ENCODE data around the gene HSD17B14. TPM values are rescaled to one million over a fixed set of nuclear protein-coding genes. Genes with fewer than 3 reads are reported as not detected.

The HSD17B14 gene
- total and polyA plus RNA-seq, 2 donors (not counting 1 experiment from before 2014, with no cell fraction given) = 4.5 to 11.1 TPM

GRCh38 chr19:48804496-48804895 is 31.8 kb downstream of the HSD17B14 start:
- Histone ChIP-seq H4K20me1 (ENCODE audit: control insufficient read depth, extremely low read depth, insufficient read depth, low read length) (no peaks in the 10 kb centered on the region), H3K4me1 (ENCODE audit: control insufficient read depth, extremely low read depth, insufficient read depth, low read length) (no peaks in the 10 kb centered on the region), H3K9me3 (ENCODE audit: control insufficient read depth, insufficient read depth, low read depth, low read length) (no peaks in the 10 kb centered on the region), H3K79me2 (ENCODE audit: control insufficient read depth, insufficient read depth, low read length) (no peaks in the 10 kb centered on the region), H3K9ac (ENCODE audit: insufficient read depth, low read length) (no peak overlapping the region), H3K4me2 (ENCODE audit: extremely low read depth, insufficient read depth, low read length) (no peak overlapping the region), H3K27me3 (ENCODE audit: control insufficient read depth, insufficient read depth, low read length) (no peaks in the 10 kb centered on the region), H2AFZ (ENCODE audit: low read length) (no peak overlapping the region), H3K27ac (ENCODE audit: insufficient read depth, low read length) (no peak overlapping the region), H3K4me3 (replicated peaks in 1 of 4; ENCODE audit: control extremely low read depth in 1 of 4, insufficient read depth in 1 of 4, low read depth in 3 of 4, low read length in 4 of 4) (no peak overlapping the region), H3K36me3 (ENCODE audit: control insufficient read depth, insufficient read depth, low read length) (peaks cover 2% of the 10 kb centered on the region)
- TF ChIP-seq EZH2 (IDR thresholded peaks at IDR 0.05; ENCODE audit: low read length, missing control alignments) = no peak
- TF ChIP-seq, protein P1, sequence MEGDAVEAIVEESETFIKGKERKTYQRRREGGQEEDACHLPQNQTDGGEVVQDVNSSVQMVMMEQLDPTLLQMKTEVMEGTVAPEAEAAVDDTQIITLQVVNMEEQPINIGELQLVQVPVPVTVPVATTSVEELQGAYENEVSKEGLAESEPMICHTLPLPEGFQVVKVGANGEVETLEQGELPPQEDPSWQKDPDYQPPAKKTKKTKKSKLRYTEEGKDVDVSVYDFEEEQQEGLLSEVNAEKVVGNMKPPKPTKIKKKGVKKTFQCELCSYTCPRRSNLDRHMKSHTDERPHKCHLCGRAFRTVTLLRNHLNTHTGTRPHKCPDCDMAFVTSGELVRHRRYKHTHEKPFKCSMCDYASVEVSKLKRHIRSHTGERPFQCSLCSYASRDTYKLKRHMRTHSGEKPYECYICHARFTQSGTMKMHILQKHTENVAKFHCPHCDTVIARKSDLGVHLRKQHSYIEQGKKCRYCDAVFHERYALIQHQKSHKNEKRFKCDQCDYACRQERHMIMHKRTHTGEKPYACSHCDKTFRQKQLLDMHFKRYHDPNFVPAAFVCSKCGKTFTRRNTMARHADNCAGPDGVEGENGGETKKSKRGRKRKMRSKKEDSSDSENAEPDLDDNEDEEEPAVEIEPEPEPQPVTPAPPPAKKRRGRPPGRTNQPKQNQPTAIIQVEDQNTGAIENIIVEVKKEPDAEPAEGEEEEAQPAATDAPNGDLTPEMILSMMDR (conservative IDR thresholded peaks at IDR 0.05 in 1 of 2, IDR thresholded peaks at IDR 0.05 in 1 of 2; ENCODE audit: low read depth in 1 of 2, low read length in 2 of 2) = no peak
- DNase-seq (ENCODE audit: low read depth in 2 of 2) = no peak

DNA sequence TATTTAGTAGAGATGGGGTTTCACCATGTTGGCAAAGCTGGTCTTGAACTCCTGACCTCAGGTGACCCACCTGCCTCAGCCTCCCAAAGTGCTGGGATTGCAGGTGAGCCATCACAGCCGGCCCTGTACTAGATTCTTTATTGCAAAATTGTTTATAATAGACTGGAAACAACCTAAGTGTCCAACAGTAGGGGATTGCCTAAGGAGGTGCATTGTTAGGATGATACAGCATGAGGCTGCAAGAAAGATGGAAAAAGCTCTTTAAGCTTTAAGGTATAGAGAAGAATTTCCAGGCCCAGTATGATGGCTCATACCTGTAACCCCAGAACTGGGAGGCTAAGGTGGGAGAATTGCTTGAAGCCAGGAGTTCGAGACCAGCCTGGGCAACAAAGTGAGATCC is 33.7 kb downstream of the HSD17B14 start:
- Histone ChIP-seq H3K79me2 (ENCODE audit: control insufficient read depth, insufficient read depth, low read length) (no peaks in the 10 kb centered on the region), H2AFZ (ENCODE audit: low read length) (no peak overlapping the region), H3K4me1 (ENCODE audit: control insufficient read depth, extremely low read depth, insufficient read depth, low read length) (no peaks in the 10 kb centered on the region), H3K4me2 (ENCODE audit: extremely low read depth, insufficient read depth, low read length) (no peak overlapping the region), H3K9ac (ENCODE audit: insufficient read depth, low read length) (no peak overlapping the region), H3K27ac (ENCODE audit: insufficient read depth, low read length) (no peak overlapping the region), H3K36me3 (ENCODE audit: control insufficient read depth, insufficient read depth, low read length) (peaks cover 1% of the 10 kb centered on the region), H3K4me3 (replicated peaks in 1 of 4; ENCODE audit: control extremely low read depth in 1 of 4, insufficient read depth in 1 of 4, low read depth in 3 of 4, low read length in 4 of 4) (no peak overlapping the region), H3K9me3 (ENCODE audit: control insufficient read depth, insufficient read depth, low read depth, low read length) (no peaks in the 10 kb centered on the region), H4K20me1 (ENCODE audit: control insufficient read depth, extremely low read depth, insufficient read depth, low read length) (no peaks in the 10 kb centered on the region), H3K27me3 (ENCODE audit: control insufficient read depth, insufficient read depth, low read length) (no peaks in the 10 kb centered on the region)
- no peak for TF ChIP-seq EZH2 (IDR thresholded peaks at IDR 0.05; ENCODE audit: low read length, missing control alignments)
- TF ChIP-seq, protein P1 (conservative IDR thresholded peaks at IDR 0.05 in 1 of 2, IDR thresholded peaks at IDR 0.05 in 1 of 2; ENCODE audit: low read depth in 1 of 2, low read length in 2 of 2) = no peak
- no peak for DNase-seq (ENCODE audit: low read depth in 2 of 2)

GRCh38 chr19:48799358-48800300 is 36.7 kb downstream of the HSD17B14 start:
- Histone ChIP-seq H3K4me1 (ENCODE audit: control insufficient read depth, extremely low read depth, insufficient read depth, low read length) (peaks cover 3% of the 10 kb centered on the region), H3K27ac (ENCODE audit: insufficient read depth, low read length) (no peak overlapping the region), H3K9ac (ENCODE audit: insufficient read depth, low read length) (no peak overlapping the region), H3K27me3 (ENCODE audit: control insufficient read depth, insufficient read depth, low read length) (no peaks in the 10 kb centered on the region), H4K20me1 (ENCODE audit: control insufficient read depth, extremely low read depth, insufficient read depth, low read length) (no peaks in the 10 kb centered on the region), H3K79me2 (ENCODE audit: control insufficient read depth, insufficient read depth, low read length) (no peaks in the 10 kb centered on the region), H3K4me3 (replicated peaks in 1 of 4; ENCODE audit: control extremely low read depth in 1 of 4, insufficient read depth in 1 of 4, low read depth in 3 of 4, low read length in 4 of 4) (no peak overlapping the region), H2AFZ (ENCODE audit: low read length) (no peak overlapping the region), H3K4me2 (ENCODE audit: extremely low read depth, insufficient read depth, low read length) (no peak overlapping the region), H3K9me3 (ENCODE audit: control insufficient read depth, insufficient read depth, low read depth, low read length) (no peaks in the 10 kb centered on the region), H3K36me3 (ENCODE audit: control insufficient read depth, insufficient read depth, low read length) (peaks cover 1% of the 10 kb centered on the region)
- no peak for DNase-seq (ENCODE audit: low read depth in 2 of 2)
- TF ChIP-seq, protein P1 (conservative IDR thresholded peaks at IDR 0.05 in 1 of 2, IDR thresholded peaks at IDR 0.05 in 1 of 2; ENCODE audit: low read depth in 1 of 2, low read length in 2 of 2) = no peak
- TF ChIP-seq EZH2 (IDR thresholded peaks at IDR 0.05; ENCODE audit: low read length, missing control alignments) = no peak
